Omental fat pad (tissue), 4 donors: ENCODE data around the gene BCL2L11. TPM values are rescaled to one million over a fixed set of nuclear protein-coding genes. Genes with fewer than 3 reads are reported as not detected.

Source experiments
- ATAC-seq: fragments of 150-250 bp; one replicate; pipeline ENCODE4 v1.9.1; 2016; ENCODE audit warnings: mild to moderate bottlenecking, moderate library complexity; ENCODE audit not compliant: low FRiP score
- DNase-seq: peaks from one replicate; pipeline ENCODE4 v3.0.0-alpha.2; 2019; ENCODE audit warnings: low spot score
- total RNA-seq, 4 donors: library from RNA; depleted of rRNA; stranded (reverse); fragments of >200 nt; gene quantifications; one replicate each; pipeline ENCODE4 v1.1.0, GENCODE V29; 2016
- TF ChIP-seq, protein P1 (sequence below), 3 donors: fragments of 450-650 bp; IDR thresholded peaks; one replicate each; pipeline ENCODE4 v1.5.1; 2016 to 2017; ENCODE audit warnings: antibody characterized with exemption in 3 of 3, mild to moderate bottlenecking in 3 of 3, moderate library complexity in 2 of 3

The BCL2L11 gene
- total RNA-seq, 4 donors from 2014 or later: 16.1 to 20.2 (median 17.9) TPM

DNA sequence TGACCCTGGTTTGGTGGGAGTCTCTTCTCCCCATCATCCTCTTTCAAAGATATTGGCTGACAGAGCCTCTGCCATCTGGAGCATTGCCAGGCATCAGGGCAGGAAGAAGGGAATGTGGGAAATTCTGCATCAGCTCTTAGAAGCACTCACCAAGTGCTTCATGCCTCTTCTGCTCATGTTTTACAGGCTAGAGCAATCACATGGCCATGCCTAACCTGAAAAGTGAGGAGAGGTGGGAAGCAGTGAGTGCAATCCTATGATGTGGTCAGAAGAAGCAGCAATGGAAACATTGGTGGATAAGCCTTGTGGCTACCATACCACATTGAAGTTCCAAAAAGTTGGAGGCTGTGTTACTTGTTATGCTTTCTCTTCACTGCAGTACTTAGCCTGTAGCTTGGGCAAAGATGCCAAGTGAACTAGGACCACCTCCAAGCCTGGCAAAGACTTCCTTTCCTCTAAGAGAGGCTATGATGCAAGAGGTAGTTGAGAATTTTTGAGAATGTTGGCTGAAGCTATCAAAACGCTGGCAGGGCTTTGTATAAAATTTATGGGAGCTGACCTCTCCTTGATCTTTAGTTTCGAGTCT lies 64.1 kb downstream of the BCL2L11 start:
- TF ChIP-seq, protein P1, sequence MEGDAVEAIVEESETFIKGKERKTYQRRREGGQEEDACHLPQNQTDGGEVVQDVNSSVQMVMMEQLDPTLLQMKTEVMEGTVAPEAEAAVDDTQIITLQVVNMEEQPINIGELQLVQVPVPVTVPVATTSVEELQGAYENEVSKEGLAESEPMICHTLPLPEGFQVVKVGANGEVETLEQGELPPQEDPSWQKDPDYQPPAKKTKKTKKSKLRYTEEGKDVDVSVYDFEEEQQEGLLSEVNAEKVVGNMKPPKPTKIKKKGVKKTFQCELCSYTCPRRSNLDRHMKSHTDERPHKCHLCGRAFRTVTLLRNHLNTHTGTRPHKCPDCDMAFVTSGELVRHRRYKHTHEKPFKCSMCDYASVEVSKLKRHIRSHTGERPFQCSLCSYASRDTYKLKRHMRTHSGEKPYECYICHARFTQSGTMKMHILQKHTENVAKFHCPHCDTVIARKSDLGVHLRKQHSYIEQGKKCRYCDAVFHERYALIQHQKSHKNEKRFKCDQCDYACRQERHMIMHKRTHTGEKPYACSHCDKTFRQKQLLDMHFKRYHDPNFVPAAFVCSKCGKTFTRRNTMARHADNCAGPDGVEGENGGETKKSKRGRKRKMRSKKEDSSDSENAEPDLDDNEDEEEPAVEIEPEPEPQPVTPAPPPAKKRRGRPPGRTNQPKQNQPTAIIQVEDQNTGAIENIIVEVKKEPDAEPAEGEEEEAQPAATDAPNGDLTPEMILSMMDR (IDR thresholded peaks at IDR 0.05): no peak
- ATAC-seq (peak; percentile 38), DNase-seq (no peak)

- ATAC-seq (peak; percentile 30), DNase-seq (no peak)
- TF ChIP-seq, protein P1 (IDR thresholded peaks at IDR 0.05): no peak
These were observed 64.8 kb downstream of the BCL2L11 start for GRCh38 chr2:111185361-111186022.

DNA sequence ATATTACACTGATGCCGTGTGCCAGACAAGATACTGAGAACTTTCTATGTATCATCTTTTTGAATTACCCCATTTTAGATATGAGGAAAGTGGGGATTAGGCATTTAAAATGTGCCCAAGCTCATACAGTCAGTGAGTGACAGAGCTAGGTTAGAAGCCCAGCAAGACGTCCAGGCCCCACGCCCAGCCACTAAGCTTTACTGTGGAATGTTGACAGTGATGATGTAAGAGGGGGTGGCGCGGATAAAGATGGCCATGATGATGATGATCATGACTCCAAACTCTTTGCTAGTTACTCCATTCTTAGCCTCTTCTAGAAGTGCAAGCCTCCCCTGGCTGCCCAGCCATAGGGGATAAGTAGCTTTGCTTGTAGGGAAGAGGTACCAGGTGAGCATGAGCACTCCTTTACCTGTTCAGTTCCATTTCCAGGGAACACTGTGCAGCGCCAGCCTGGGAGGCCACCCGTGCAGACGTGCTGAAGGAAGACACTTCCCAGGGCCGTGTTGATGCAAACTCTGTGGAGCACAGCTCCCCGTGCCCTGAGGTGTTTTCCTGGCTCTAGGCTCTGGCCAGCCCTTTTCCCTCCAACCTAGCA lies 65.5 kb downstream of the BCL2L11 start:
- ATAC-seq (no peak), DNase-seq (no peak)
- TF ChIP-seq, protein P1 (IDR thresholded peaks at IDR 0.05): no peak

DNA sequence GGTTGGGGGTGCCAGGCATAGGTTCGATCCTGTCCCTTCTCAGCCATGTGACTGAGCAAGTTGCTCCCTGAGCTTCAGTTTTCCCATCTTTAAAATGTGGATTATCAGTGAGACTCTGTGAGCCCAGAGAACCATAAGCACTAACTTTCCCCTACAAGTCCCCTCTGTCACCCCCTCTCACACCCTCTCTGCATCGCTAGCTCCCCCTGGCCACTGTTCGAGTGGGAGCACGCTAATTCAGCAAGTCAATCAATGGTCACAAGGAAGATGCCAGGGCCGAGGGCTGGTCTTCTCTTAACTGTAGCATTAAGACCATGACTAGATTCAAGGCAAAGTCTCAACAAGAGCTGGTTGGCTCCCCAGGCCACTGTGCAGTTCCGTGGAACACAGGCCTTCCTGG lies 66.2 kb downstream of the BCL2L11 start:
- TF ChIP-seq, protein P1 (IDR thresholded peaks at IDR 0.05): no peak

DNA sequence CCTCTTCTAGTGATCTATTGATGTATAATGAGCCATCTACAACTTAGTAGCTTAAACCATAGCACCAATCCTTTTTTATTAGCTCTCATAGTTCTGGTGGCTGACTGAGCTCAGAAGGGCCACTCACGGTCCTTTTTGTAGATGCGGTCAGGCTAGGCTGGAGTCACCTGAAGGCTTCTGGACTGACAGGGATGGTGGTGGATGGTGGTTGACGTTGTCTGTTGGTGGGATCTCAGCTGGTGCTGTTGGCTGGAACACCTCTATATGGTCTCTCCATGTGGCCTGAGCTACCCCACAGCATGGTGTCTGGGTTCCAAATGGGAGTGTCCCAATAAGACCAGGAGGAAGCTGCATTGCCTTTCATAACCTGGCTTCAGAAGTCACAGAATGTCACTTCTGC lies 68.0 kb downstream of the BCL2L11 start:
- ATAC-seq (no peak), DNase-seq (no peak)
- TF ChIP-seq, protein P1 (IDR thresholded peaks at IDR 0.05): no peak

More for the DNA sequence above, 66.2 kb downstream of the BCL2L11 start:
- ATAC-seq (no peak), DNase-seq (no peak)

- TF ChIP-seq, protein P1 (IDR thresholded peaks at IDR 0.05): no peak
- ATAC-seq: no peak
- DNase-seq: no peak
These were observed 68.4 kb downstream of the BCL2L11 start for GRCh38 chr2:111189106-111189505.
